GM21423 (cell line): Measurements from ENCODE around the gene SYT14.
"Not testable (repeated sequence)": the region's sequence is repeated elsewhere in the genome, so short reads cannot be mapped to it uniquely, and the experiment has no call there.

Experiments used
- ATAC-seq: cut with Tn5 transposase; IDR thresholded peaks from one replicate; pipeline ENCODE4 v1.9.1; 2021; ENCODE audit warnings: mild to moderate bottlenecking, moderate library complexity; ENCODE audit not compliant: unreplicated experiment

The SYT14 gene

GRCh38 chr1:209937996-209938959 lies at the start of gene SYT14:
Gene SYT14 (plus strand): TSS chr1:209938217. CDS start chr1:209938265, 48 bp downstream.
- no peak for ATAC-seq

GRCh38 chr1:209888291-209889076 lies 49.5 kb upstream of the SYT14 start:
- ATAC-seq, result not testable (repeated sequence)

DNA sequence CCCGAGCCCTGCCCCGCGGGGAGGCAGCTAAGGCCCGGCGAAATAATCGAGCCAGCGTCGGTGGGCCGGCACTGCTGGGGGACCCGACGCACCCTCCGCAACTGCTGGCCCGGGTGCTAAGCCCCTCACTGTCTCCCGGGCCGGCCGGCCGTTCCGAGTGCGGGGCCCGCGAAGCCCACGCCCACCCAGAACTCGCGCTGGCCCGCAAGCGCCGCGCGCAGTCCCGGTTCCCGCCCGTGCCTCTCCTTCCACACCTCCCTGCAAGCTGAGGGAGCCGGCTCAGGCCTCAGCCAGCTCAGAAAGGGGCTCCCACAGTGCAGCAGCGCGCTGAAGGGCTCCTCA lies 49.0 kb upstream of the SYT14 start:
- ATAC-seq, result no peak

DNA sequence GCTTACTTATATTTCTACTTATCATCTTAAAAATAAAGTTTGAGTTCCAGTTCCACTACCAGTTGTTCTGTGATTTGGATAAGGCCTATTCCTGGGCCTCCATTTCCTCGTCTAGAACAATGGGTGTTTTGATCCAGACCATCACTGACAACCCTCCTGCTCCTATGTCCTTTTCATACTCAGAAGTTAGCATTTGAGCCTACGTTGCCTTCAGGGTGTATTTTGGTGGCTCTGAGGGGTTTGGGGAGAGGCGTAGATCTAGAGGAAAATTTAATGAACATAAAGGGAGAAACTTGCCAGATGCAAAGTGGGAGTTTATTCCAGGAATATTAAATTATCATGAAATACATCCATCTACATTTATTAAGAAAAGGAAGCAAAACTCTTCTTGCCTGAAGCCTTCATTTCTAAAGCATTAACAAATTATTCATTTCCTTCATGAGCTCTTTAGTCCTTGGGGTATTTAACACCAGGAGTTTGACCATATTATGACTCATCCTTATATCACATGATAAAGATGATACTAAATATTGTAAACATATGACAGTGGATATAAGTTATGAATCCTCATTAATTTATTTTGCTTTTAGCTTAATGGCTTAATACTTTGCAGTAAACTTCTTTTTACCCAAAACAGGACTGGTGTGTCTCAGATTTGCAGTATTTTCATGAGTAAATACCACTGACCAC lies 47.2 kb upstream of the SYT14 start:
- ATAC-seq, result no peak

DNA sequence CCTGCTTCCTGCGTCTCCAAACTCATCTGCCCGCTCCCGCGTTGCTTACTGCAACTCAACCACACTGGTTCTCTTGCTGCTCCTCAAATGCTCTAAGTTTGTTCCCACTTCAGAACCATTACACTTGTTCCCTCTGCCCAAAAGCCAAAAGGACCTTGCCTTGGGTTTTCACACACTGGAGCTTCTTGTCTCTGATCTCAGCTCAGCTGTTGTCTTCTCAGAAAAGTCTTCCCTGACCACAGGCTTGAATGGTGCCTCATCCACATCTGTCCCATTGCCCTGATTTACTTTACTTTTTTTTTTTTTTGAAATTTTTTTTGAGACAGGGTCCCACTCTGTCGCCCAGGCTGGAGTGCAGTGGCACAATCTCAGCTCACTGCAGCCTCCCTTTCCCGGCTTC lies 44.3 kb upstream of the SYT14 start:
- ATAC-seq, result no peak

DNA sequence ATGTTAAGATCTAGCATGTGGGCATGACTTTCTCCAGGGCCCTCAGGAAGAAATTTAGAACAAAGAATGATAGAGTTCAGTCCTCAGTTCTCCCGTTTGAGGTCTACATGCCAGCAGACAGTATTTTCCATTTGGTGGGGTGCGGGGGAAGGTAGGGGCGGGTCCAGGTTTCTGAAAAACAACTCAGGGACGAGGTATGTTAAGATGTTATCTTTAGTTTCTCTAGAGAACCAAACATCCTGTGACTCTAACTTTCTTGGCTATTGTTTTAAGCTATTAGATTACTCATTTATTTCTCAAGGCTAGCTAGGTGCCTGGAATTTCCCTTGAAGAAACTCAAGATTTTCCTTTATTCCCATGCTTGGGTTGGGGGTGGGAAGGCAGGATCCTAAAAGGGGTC lies 42.3 kb upstream of the SYT14 start:
- ATAC-seq, result no peak

GRCh38 chr1:209896346-209896745 lies 41.7 kb upstream of the SYT14 start:
- ATAC-seq, result no peak

GRCh38 chr1:209898271-209898670 lies 39.7 kb upstream of the SYT14 start:
- ATAC-seq, result not testable (repeated sequence)

- not testable (repeated sequence) for ATAC-seq
Observed at GRCh38 chr1:209898851-209899250, 39.2 kb upstream of the SYT14 start.

- ATAC-seq, result no peak
Observed at GRCh38 chr1:209899948-209900347, 38.1 kb upstream of the SYT14 start.

GRCh38 chr1:209900734-209901133 lies 37.3 kb upstream of the SYT14 start:
- no peak for ATAC-seq

GRCh38 chr1:209901211-209901610 lies 36.8 kb upstream of the SYT14 start:
- ATAC-seq, result no peak

DNA sequence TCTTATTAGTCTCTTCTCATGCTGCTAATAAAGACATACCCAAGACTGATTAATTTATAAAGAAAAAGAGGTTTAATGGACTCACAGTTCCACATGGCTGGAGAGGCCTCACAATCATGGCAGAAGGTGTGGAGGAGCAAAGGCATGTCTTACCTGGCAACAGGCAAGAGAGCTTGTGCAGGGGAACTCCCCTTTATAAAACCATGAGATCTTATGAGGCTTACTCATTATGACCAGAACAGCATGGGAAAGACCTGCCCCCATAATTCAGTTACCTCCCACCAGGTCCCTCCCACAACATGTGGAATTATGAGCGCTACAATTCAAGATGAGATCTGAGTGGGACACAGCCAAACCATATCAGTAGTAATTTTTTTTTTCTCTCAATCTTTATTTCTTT lies 33.2 kb upstream of the SYT14 start:
- not testable (repeated sequence) for ATAC-seq

DNA sequence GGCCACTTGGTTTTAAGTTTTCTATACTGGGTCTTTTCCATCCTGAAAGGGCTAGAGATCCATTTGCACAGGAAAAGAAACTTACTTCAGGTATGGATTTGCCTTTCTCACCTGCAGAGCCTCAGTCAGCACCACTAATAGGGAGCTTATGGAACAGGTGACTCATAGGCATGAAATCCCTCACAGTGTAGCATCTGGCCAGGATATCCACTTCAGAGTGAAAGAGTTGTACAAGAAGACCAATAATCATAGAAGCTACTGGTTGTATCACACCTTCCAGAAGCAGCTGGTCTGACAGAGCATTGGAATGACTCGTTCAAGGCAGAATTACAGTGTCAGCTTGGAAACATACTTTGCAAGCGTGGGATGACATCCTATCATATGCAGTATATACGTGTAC lies 26.3 kb upstream of the SYT14 start:
- no peak for ATAC-seq

GRCh38 chr1:209912306-209912705 lies 25.7 kb upstream of the SYT14 start:
- no peak for ATAC-seq

- not testable (repeated sequence) for ATAC-seq
Observed at GRCh38 chr1:209919637-209920036, 18.4 kb upstream of the SYT14 start.

- no peak for ATAC-seq
Observed at GRCh38 chr1:209920844-209921243, 17.2 kb upstream of the SYT14 start.

DNA sequence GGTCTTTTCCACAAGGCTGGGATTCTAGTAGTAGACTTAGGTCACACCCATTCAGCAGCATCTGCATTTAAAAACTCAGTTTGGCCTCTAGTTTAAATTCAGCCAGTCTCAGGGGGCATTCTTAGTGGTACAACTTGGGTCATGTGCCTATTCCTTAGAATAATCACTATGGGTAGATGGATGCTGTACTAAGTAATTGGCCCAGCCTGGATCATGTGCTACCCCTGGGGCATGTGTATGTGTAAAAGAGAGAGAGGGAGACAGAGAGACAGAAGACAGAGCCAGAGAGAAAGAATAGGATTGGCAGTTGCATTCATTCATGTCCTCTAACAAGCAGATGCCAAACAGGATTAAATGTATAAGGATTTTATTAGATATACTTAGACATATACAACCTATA lies 13.6 kb upstream of the SYT14 start:
- no peak for ATAC-seq

DNA sequence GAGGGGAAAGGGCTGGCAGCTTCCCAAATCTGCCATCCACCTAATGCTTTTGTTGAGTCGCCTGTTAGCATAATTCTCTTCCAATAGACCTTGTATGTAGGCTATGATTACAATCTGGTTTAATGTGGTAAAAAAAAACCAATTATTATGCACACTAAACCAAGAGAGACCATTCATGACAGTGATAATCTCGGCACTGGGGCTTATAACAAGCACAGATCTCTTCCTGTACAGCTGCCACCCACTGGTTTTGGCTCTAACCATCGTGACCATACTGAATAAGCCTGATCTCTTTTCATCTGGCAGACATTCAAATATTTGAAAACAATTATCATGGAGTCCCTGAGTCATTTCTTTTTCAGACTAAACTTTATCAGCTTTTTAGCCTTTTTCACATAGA lies 12.0 kb upstream of the SYT14 start:
- ATAC-seq, result no peak

DNA sequence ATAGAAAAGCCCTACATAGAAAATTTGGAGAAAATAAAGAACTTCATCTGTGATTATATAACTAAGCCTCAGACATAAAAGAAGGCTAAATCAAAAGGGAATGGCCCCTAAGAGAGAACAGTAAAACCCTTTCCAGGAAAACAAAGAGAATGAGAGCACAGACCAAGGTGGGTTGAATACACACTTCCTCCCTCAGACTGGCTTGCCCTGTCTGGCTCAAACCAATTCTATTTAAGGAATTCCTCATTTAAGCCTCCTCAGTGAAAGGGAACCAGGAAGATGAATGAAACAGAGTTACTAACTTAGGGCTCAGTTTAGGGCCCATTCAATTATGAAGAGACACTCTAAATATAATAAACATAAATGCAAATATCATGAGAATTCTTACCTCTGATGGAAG lies 10.6 kb upstream of the SYT14 start:
- no peak for ATAC-seq

GRCh38 chr1:209929751-209930150 lies 8.3 kb upstream of the SYT14 start:
- ATAC-seq, result no peak
